Measurements from ENCODE around the gene RNF220. TPM values are rescaled to one million over a fixed set of nuclear protein-coding genes. Genes with fewer than 3 reads are reported as not detected.

RNF220 gene
- total and polyA plus RNA-seq, 2 of the 13 experiments (the other 11 are each of a cell fraction or from before 2014, with no cell fraction given), result 48.2 to 72.1 TPM

DNA sequence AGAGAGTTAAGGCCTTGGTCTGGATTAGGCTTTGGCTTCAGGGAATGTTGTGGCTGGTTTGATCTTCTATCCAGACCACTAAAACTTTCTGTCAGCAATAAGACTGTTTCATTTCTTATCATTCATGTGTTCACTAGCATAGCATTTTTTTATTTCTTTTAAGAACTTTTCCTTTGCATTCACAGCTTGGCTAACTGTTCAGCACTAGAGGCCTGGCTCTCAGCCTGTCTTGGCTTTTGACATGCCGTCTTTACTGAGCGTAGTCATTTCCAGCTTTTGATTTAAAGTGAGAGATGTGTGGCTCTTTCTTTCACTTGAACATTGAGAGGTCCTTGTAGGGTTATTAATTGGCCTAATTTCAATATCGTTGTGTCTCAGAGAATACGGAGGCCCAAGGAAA lies 62.5 kb downstream of the RNF220 start (continued):
- TF ChIP-seq ZNF275 (CRISPR knock-in tag; IDR thresholded peaks at IDR 0.05; ENCODE audit: borderline replicate concordance) (no peak), SUZ12 (IDR thresholded peaks at IDR 0.05; ENCODE audit: low read depth, low read length) (no peak), NFATC3 (CRISPR knock-in tag; IDR thresholded peaks at IDR 0.05) (no peak), NR2C2 (CRISPR knock-in tag; IDR thresholded peaks at IDR 0.05; ENCODE audit: borderline replicate concordance) (no peak), FOXC1 (CRISPR knock-in tag; IDR thresholded peaks at IDR 0.05; ENCODE audit: borderline replicate concordance) (no peak), ZNF557 (CRISPR knock-in tag; IDR thresholded peaks at IDR 0.05) (no peak)

DNA sequence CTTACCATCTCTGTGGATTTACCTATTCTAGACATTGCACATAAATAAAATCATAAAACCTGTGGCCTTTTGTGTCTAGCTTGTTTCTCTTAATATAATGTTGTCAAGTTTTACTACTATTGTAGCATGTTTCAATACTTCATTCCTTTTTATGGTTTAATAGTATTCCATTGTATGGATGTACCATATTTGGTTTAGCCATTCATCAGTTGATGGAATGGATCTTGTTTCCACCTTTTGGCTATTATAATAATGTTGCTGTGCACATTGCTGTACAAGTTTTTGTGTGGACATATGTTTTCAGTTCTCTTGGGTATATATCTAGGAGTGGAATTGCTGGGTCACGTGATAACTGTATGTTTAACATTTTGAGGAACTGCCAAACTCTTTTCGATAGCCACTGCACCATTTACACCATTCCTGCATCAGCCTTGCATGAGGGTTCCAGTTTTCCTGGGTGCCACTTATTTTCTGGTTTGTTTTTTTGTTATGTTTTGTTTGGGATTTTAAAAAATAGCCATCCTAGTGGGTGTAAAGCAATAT lies 66.9 kb downstream of the RNF220 start:
- Histone ChIP-seq H3K4me2 (ENCODE audit: low read depth, low read length) (no peak overlapping the region), H4K20me1 (ENCODE audit: insufficient read depth, low read length) (peaks cover 4% of the 10 kb centered on the region; the same call in 1 of the 2 replicates), H2AFZ (ENCODE audit: low read length) (no peak overlapping the region), H3K4me3 (replicated peaks in 1 of 3; ENCODE audit: insufficient read depth in 1 of 3, low read depth in 2 of 3, low read length in 3 of 3) (no peak overlapping the region), H3K4me1 (ENCODE audit: insufficient read depth, low read length) (no peaks in the 10 kb centered on the region), H3K36me3 (replicated peaks in 1 of 2; ENCODE audit: control insufficient read depth in 1 of 2, insufficient read depth in 2 of 2, low read length in 2 of 2) (no peaks in the 10 kb centered on the region), H3K79me2 (ENCODE audit: insufficient read depth, low read length) (no peaks in the 10 kb centered on the region), H3K9me3 (ENCODE audit: low read length) (no peaks in the 10 kb centered on the region), H3K27ac (ENCODE audit: extremely low read length, insufficient read depth, low read length) (no peak overlapping the region), H3K27me3 (ENCODE audit: control insufficient read depth in 1 of 2, insufficient read depth in 2 of 2, low read length in 2 of 2) (0 out of 5 replicates have a peak, but pooled peaks cover 0 to 4% of the 10 kb centered on the region in 2 experiments), H3K9ac (ENCODE audit: insufficient read depth, low read depth, low read length) (no peak overlapping the region)
- DNase-seq (ENCODE audit: low spot score) (no peak), ATAC-seq (no peak), FAIRE-seq (no peak)
- intact Hi-C loops (cut with micrococcal nuclease; ENCODE audit: unreplicated experiment) (no loop called here), in situ Hi-C loops (cut with HindIII; ENCODE audit: extremely low pct_ligation_motif_present, low pct_unique_long_range_greater_than_20kb) (no loop called here)
- ChIA-PET POLR2A (no interaction called here), CTCF (ENCODE audit: low intra/inter-chr PET ratio, low total read pairs) (no interaction called here)
- TF ChIP-seq, protein P1, sequence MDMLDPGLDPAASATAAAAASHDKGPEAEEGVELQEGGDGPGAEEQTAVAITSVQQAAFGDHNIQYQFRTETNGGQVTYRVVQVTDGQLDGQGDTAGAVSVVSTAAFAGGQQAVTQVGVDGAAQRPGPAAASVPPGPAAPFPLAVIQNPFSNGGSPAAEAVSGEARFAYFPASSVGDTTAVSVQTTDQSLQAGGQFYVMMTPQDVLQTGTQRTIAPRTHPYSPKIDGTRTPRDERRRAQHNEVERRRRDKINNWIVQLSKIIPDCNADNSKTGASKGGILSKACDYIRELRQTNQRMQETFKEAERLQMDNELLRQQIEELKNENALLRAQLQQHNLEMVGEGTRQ (IDR thresholded peaks at IDR 0.05; ENCODE audit: low read depth, low read length), result 0 out of 2 replicates have a peak, but pooled peaks have one; percentile 29
- TF ChIP-seq, protein P1 (CRISPR knock-in tag; IDR thresholded peaks at IDR 0.05; ENCODE audit: borderline replicate concordance), result no peak
- TF ChIP-seq RAD51 (IDR thresholded peaks at IDR 0.05; ENCODE audit: borderline replicate concordance) (peak; percentile 57), ZNF546 (CRISPR knock-in tag; conservative IDR thresholded peaks at IDR 0.05) (no peak)
- 60% methylated on average over 2 of the region's 2 CpGs for WGBS (ENCODE audit: low lambda C conversion rate)
- BruUV-seq (replicated peaks), result no TSS peak
